Renal pelvis (tissue), 4 donors: ENCODE data around the gene ADGRV1. TPM values are rescaled to one million over a fixed set of nuclear protein-coding genes. Genes with fewer than 3 reads are reported as not detected.
"Not testable (repeated sequence)": the region's sequence is repeated elsewhere in the genome, so short reads cannot be mapped to it uniquely, and the experiment has no call there.

ENCODE experiments used
- DNase-seq: peaks from one replicate; pipeline ENCODE4 v3.0.0-alpha.2; 2013
- polyA plus RNA-seq, 3 donors: library from polyadenylated mRNA; unstranded; fragments of 120-200 nt; gene quantifications; one replicate each; pipeline ENCODE4 v1.2.1, GENCODE V29; 2013; ENCODE audit not compliant: insufficient read length in 3 of 3

Gene ADGRV1
- polyA plus RNA-seq, 3 donors, result 11.3 to 15.4 (median 14.0) TPM

GRCh38 chr5:90934738-90935137 is 376.1 kb downstream of the ADGRV1 start:
- DNase-seq, result no peak

- no peak for DNase-seq
These were observed 380.6 kb downstream of the ADGRV1 start for GRCh38 chr5:90939211-90939610.

- peak; percentile 88 for DNase-seq
These were observed 381.8 kb downstream of the ADGRV1 start for GRCh38 chr5:90940227-90940995.

- DNase-seq, result peak; percentile 60
These were observed 382.6 kb downstream of the ADGRV1 start for GRCh38 chr5:90941002-90941720.

- no peak for DNase-seq
These were observed 385.5 kb downstream of the ADGRV1 start for GRCh38 chr5:90944116-90944515.

GRCh38 chr5:90947667-90948066 is 389.1 kb downstream of the ADGRV1 start:
- DNase-seq, result no peak

- DNase-seq, result no peak
These were observed 390.4 kb downstream of the ADGRV1 start for GRCh38 chr5:90948969-90949368.

- DNase-seq, result no peak
These were observed 391.1 kb downstream of the ADGRV1 start for GRCh38 chr5:90949469-90950358.

GRCh38 chr5:90955001-90955635 is 396.5 kb downstream of the ADGRV1 start:
- no peak for DNase-seq

- no peak for DNase-seq
These were observed 398.0 kb downstream of the ADGRV1 start for GRCh38 chr5:90956511-90957097.

- no peak for DNase-seq
These were observed 399.3 kb downstream of the ADGRV1 start for GRCh38 chr5:90957906-90958305.

- no peak for DNase-seq
These were observed 400.7 kb downstream of the ADGRV1 start for GRCh38 chr5:90959262-90959661.

- DNase-seq, result no peak
These were observed 403.9 kb downstream of the ADGRV1 start for GRCh38 chr5:90962481-90962880.

GRCh38 chr5:90965110-90965685 is 406.6 kb downstream of the ADGRV1 start:
- no peak for DNase-seq

- DNase-seq, result no peak
These were observed 408.8 kb downstream of the ADGRV1 start for GRCh38 chr5:90967443-90967842.

- DNase-seq, result no peak
These were observed 409.3 kb downstream of the ADGRV1 start for GRCh38 chr5:90967851-90968250.

- no peak for DNase-seq
These were observed 409.7 kb downstream of the ADGRV1 start for GRCh38 chr5:90968319-90968718.

GRCh38 chr5:90969945-90970344 is 411.3 kb downstream of the ADGRV1 start:
- DNase-seq, result not testable (repeated sequence)

- DNase-seq, result no peak
These were observed 422.6 kb downstream of the ADGRV1 start for GRCh38 chr5:90981177-90981576.

GRCh38 chr5:90981821-90982220 is 423.2 kb downstream of the ADGRV1 start:
- DNase-seq, result no peak

GRCh38 chr5:90982576-90982975 is 424.0 kb downstream of the ADGRV1 start:
- DNase-seq, result no peak
